ENCODE data around the gene PELO.

Gene PELO

DNA sequence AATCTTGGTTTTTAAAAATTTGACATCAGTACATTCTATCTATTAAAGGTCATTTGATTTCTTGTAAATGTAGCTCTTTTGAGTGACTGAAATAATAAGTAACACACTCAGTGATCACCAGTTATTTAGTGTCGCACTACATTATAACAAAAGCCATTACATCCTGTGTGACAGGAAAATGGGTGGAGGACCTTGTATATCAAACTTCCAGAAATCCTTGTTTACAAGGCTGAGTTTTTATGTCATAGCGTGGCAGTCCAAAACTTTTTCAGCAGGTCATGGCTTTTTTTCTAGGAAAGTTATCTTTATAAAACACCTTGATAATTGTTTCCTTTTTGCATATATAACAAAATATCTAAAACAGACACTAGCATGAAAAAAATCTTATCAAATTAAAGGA is 14.4 kb upstream of the PELO start:
- H3K9ac ChIP-seq (ENCODE audit: insufficient read length, low read depth): no peak overlapping the region

DNA sequence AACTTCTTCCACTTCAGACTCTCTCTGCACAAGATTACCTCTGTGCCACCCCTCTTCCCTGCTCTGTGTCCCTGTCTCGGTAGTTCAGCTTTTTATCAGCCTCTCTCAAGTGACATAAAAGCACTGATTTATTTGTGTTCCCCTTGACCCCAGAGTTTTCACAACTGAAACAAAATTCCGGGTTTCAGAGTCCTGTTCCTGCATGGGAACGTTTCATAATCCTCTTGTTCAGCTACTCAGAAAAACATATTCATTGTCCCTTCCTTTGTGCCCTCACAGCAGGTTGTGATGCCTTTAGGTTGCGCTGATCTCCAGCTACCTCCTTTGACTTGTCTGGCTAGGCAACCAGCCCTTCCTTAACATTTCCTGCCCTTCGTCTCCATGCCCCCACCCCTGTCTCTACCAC is 13.7 kb upstream of the PELO start:
- DNase-seq (ENCODE audit: low read depth, low spot score): peak; percentile 30
- Histone ChIP-seq H3K36me3 (ENCODE audit: insufficient read depth, insufficient read length, low read length) (no peaks in the 10 kb centered on the region), H3K27me3 (ENCODE audit: insufficient read depth, insufficient read length) (no peaks in the 10 kb centered on the region), H3K9me3 (ENCODE audit: insufficient read depth, low read length) (no peaks in the 10 kb centered on the region), H3K9ac (ENCODE audit: insufficient read length, low read depth) (no peak overlapping the region), H3K4me1 (ENCODE audit: insufficient read depth, insufficient read length) (no peaks in the 10 kb centered on the region), H3K4me3 (ENCODE audit: insufficient read length, low read depth) (no peak overlapping the region)
- no peak for TF ChIP-seq SUZ12 (IDR thresholded peaks at IDR 0.05; ENCODE audit: extremely low read depth, insufficient read depth, insufficient read length)
- no peak for TF ChIP-seq YY1 (IDR thresholded peaks at IDR 0.05; ENCODE audit: insufficient read depth, insufficient read length)

More for the DNA sequence above, 14.4 kb upstream of the PELO start:
- H3K4me3 ChIP-seq (ENCODE audit: insufficient read length, low read depth): no peak overlapping the region
- no peak for DNase-seq (ENCODE audit: low read depth, low spot score)
- H3K36me3 ChIP-seq (ENCODE audit: insufficient read depth, insufficient read length, low read length): no peaks in the 10 kb centered on the region
- no peaks in the 10 kb centered on the region for H3K27me3 ChIP-seq (ENCODE audit: insufficient read depth, insufficient read length)
- no peaks in the 10 kb centered on the region for H3K9me3 ChIP-seq (ENCODE audit: insufficient read depth, low read length)
- no peaks in the 10 kb centered on the region for H3K4me1 ChIP-seq (ENCODE audit: insufficient read depth, insufficient read length)
- TF ChIP-seq ZNF274 (IDR thresholded peaks at IDR 0.05; ENCODE audit: low read depth, low read length) (no peak), SUZ12 (IDR thresholded peaks at IDR 0.05; ENCODE audit: extremely low read depth, insufficient read depth, insufficient read length) (no peak), YY1 (IDR thresholded peaks at IDR 0.05; ENCODE audit: insufficient read depth, insufficient read length) (no peak)

DNA sequence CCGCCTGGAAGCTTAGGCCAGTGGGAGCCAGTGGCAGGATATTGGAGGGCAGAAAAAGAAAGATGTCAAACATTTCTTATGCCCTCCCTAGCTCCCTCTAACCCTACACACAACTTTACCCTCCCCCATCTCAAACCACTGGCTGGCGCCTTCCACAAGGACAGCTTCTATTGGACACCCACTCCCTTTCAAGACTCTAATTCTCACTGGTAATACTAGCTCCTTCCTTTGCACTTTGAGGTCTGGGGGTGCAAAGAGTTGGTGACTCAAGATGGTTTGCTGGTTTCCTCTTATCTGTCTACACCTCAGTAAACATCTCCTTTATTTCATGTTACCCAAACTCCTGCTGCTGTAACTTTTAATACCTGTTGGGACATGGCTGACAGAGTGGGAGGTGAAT is 11.6 kb upstream of the PELO start:
- Histone ChIP-seq H3K9ac (ENCODE audit: insufficient read length, low read depth) (no peak overlapping the region), H3K9me3 (ENCODE audit: insufficient read depth, low read length) (no peaks in the 10 kb centered on the region), H3K4me1 (ENCODE audit: insufficient read depth, insufficient read length) (no peaks in the 10 kb centered on the region), H3K36me3 (ENCODE audit: insufficient read depth, insufficient read length, low read length) (no peaks in the 10 kb centered on the region), H3K4me3 (ENCODE audit: insufficient read length, low read depth) (no peak overlapping the region), H3K27me3 (ENCODE audit: insufficient read depth, insufficient read length) (no peaks in the 10 kb centered on the region)
- DNase-seq (ENCODE audit: low read depth, low spot score): no peak
- TF ChIP-seq YY1 (IDR thresholded peaks at IDR 0.05; ENCODE audit: insufficient read depth, insufficient read length): no peak
- TF ChIP-seq SUZ12 (IDR thresholded peaks at IDR 0.05; ENCODE audit: extremely low read depth, insufficient read depth, insufficient read length): no peak
- no peak for TF ChIP-seq ZNF274 (IDR thresholded peaks at IDR 0.05; ENCODE audit: low read depth, low read length)

DNA sequence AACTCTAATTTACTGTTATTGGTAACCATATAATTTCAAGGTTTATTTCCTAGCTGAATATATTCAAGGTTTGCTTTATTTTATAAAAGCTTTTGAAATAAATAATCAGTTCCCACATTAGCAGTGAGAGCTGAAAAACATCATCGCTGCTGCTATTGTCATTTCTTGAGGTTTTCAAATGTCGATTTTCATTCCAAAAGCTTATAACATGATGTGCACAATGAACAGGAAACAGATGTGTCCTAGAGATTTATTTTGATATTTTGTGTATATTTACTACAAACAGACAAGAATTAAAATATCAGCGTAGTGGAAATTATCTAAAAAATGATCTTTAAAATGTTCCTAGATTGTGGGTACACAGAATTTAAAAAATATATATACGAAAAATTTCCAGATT is 10.5 kb upstream of the PELO start:
- no peak overlapping the region for H3K4me3 ChIP-seq (ENCODE audit: insufficient read length, low read depth)
- no peaks in the 10 kb centered on the region for H3K9me3 ChIP-seq (ENCODE audit: insufficient read depth, low read length)
- TF ChIP-seq SUZ12 (IDR thresholded peaks at IDR 0.05; ENCODE audit: extremely low read depth, insufficient read depth, insufficient read length) (no peak), ZNF274 (IDR thresholded peaks at IDR 0.05; ENCODE audit: low read depth, low read length) (no peak), YY1 (IDR thresholded peaks at IDR 0.05; ENCODE audit: insufficient read depth, insufficient read length) (no peak)
- H3K9ac ChIP-seq (ENCODE audit: insufficient read length, low read depth): no peak overlapping the region
- no peaks in the 10 kb centered on the region for H3K36me3 ChIP-seq (ENCODE audit: insufficient read depth, insufficient read length, low read length)
- no peak for DNase-seq (ENCODE audit: low read depth, low spot score)
- no peaks in the 10 kb centered on the region for H3K4me1 ChIP-seq (ENCODE audit: insufficient read depth, insufficient read length)
- no peaks in the 10 kb centered on the region for H3K27me3 ChIP-seq (ENCODE audit: insufficient read depth, insufficient read length)

DNA sequence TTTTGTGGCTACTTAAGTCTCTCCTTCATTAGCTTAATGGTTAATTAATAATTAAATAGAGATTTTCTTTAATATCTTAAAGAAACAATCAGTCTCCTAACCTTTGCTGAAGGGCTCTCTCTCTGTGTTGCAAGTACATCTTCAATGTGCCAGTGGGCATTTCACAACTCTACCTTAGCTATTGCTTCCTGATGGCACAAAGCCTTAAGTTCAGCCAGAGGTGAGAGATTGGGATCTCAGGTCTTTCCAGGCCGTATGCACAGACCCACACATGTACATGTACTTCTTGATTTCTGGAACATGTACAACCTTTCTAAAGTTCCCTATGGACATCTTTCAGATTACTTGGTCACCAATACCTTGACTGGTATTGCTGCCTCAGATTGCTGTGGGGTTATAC is 8.9 kb upstream of the PELO start:
- Histone ChIP-seq H3K9me3 (ENCODE audit: insufficient read depth, low read length) (no peaks in the 10 kb centered on the region), H3K4me1 (ENCODE audit: insufficient read depth, insufficient read length) (no peaks in the 10 kb centered on the region), H3K36me3 (ENCODE audit: insufficient read depth, insufficient read length, low read length) (no peaks in the 10 kb centered on the region), H3K27me3 (ENCODE audit: insufficient read depth, insufficient read length) (no peaks in the 10 kb centered on the region), H3K4me3 (ENCODE audit: insufficient read length, low read depth) (no peak overlapping the region), H3K9ac (ENCODE audit: insufficient read length, low read depth) (no peak overlapping the region)
- DNase-seq (ENCODE audit: low read depth, low spot score): no peak
- no peak for TF ChIP-seq YY1 (IDR thresholded peaks at IDR 0.05; ENCODE audit: insufficient read depth, insufficient read length)
- TF ChIP-seq SUZ12 (IDR thresholded peaks at IDR 0.05; ENCODE audit: extremely low read depth, insufficient read depth, insufficient read length): no peak
- TF ChIP-seq ZNF274 (IDR thresholded peaks at IDR 0.05; ENCODE audit: low read depth, low read length): no peak

DNA sequence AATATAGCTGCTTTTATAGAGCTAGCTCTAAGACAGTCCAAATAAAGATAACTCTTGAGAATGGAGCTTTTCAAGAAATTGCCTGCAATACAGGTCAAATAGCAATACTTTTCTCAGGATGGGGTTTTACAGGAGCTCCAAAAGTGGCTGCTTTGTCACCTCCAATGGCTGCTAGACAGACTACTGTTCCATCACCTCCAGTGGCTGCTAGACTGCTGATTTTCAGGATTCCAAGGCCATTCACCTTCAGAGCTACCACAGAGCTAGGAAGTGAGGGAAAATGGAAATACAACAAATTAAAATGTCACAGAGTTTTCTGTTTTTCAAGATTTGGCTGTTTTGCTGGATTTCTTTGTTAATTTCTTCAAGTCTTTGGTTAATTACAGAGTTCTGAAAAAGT is 8.5 kb upstream of the PELO start:
- no peaks in the 10 kb centered on the region for H3K27me3 ChIP-seq (ENCODE audit: insufficient read depth, insufficient read length)
- H3K36me3 ChIP-seq (ENCODE audit: insufficient read depth, insufficient read length, low read length): no peaks in the 10 kb centered on the region
- DNase-seq (ENCODE audit: low read depth, low spot score): no peak
- H3K4me3 ChIP-seq (ENCODE audit: insufficient read length, low read depth): no peak overlapping the region
- no peaks in the 10 kb centered on the region for H3K4me1 ChIP-seq (ENCODE audit: insufficient read depth, insufficient read length)
- H3K9ac ChIP-seq (ENCODE audit: insufficient read length, low read depth): no peak overlapping the region
- TF ChIP-seq ZNF274 (IDR thresholded peaks at IDR 0.05; ENCODE audit: low read depth, low read length) (no peak), YY1 (IDR thresholded peaks at IDR 0.05; ENCODE audit: insufficient read depth, insufficient read length) (no peak), SUZ12 (IDR thresholded peaks at IDR 0.05; ENCODE audit: extremely low read depth, insufficient read depth, insufficient read length) (no peak)
- H3K9me3 ChIP-seq (ENCODE audit: insufficient read depth, low read length): no peaks in the 10 kb centered on the region

DNA sequence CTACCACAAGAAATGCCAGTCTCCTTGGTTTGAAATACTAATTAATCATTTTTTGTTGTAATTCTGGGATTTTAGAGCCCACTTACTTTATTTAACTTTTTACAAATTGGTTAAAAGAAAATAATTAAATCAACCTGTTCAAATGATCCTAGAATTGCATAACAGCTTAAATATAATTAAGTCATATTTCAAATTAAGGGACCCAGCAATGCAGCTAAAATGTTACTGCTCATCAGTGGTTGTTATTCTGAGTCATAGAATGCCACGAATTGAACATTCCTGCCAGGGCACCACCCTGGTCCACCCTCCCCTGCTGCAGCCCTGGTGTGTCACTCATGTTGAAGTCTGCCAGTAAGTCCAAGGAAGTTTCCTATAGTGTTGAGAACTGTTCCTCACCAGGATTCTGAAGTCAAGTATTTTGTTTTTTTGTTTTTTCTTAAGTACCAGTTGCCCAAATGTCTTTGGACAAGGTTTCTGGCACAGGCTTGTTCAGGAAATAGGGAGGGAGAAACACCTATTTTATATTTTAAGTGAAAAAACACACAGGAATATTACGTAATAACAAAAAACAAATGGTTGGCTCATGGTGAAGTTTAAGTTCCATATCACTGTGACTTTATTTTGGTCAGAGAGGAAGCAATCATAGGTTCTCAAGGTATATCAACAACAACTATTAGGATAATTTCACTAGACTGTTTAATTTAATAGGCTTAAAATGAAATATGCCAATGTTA is 4.3 kb upstream of the PELO start:
- DNase-seq (ENCODE audit: low read depth, low spot score): no peak
- no peak for TF ChIP-seq ZNF274 (IDR thresholded peaks at IDR 0.05; ENCODE audit: low read depth, low read length)
- no peak for TF ChIP-seq SUZ12 (IDR thresholded peaks at IDR 0.05; ENCODE audit: extremely low read depth, insufficient read depth, insufficient read length)
- no peak for TF ChIP-seq YY1 (IDR thresholded peaks at IDR 0.05; ENCODE audit: insufficient read depth, insufficient read length)
- H3K9me3 ChIP-seq (ENCODE audit: insufficient read depth, low read length): no peaks in the 10 kb centered on the region
- H3K4me1 ChIP-seq (ENCODE audit: insufficient read depth, insufficient read length): no peaks in the 10 kb centered on the region
- H3K27me3 ChIP-seq (ENCODE audit: insufficient read depth, insufficient read length): no peaks in the 10 kb centered on the region
- no peak overlapping the region for H3K4me3 ChIP-seq (ENCODE audit: insufficient read length, low read depth)
- no peak overlapping the region for H3K9ac ChIP-seq (ENCODE audit: insufficient read length, low read depth)
- no peaks in the 10 kb centered on the region for H3K36me3 ChIP-seq (ENCODE audit: insufficient read depth, insufficient read length, low read length)

All from NT2/D1 (cell line).